Activated T-cell treated with anti-CD3 and anti-CD28 coated beads, Interleukin-2, amount 50 U/mL, for 72 hours (primary cell): ENCODE measurements around the gene SMARCD2. TPM values are rescaled to one million over a fixed set of nuclear protein-coding genes. Genes with fewer than 3 reads are reported as not detected.
A peak's percentile ranks its signal among the peaks of the same experiment; 100 is the strongest.
"Not testable (repeated sequence)": the region's sequence is repeated elsewhere in the genome, so short reads cannot be mapped to it uniquely, and the experiment has no call there.

ENCODE experiments used
- ATAC-seq, 2 donors: fragments of 150-1000 bp; cut with Tn5 transposase; replicated peaks in 1 of 2; 2 replicates each; pipeline ENCODE4 v1.10.0; 2021; ENCODE audit warnings: moderate library complexity in 2 of 2, mild to moderate bottlenecking in 1 of 2
- DNase-seq, 2 donors: peaks; one replicate each; pipeline ENCODE4 v3.0.0; 2021 to 2022; ENCODE audit warnings: mixed read lengths in 1 of 2
- H3K27ac Mint-ChIP-seq: one replicate; pipeline ENCODE4 v1.8.0; 2022; ENCODE audit warnings: mild to moderate bottlenecking, moderate library complexity, mixed read lengths
- H3K27me3 Mint-ChIP-seq: one replicate; pipeline ENCODE4 v1.8.0; 2022; ENCODE audit warnings: low read depth, mixed read lengths
- H3K36me3 Mint-ChIP-seq, 2 donors: one replicate each; pipeline ENCODE4 v1.8.0; 2022; ENCODE audit warnings: mixed read lengths in 2 of 2, mild to moderate bottlenecking in 1 of 2; ENCODE audit not compliant: insufficient read depth in 2 of 2
- H3K4me1 Mint-ChIP-seq: one replicate; pipeline ENCODE4 v1.8.0; 2022; ENCODE audit warnings: low read depth, mixed read lengths
- H3K4me3 Mint-ChIP-seq, 2 donors: one replicate each; pipeline ENCODE4 v1.8.0; 2022; ENCODE audit warnings: mild to moderate bottlenecking in 2 of 2, mixed read lengths in 2 of 2, moderate library complexity in 2 of 2
- H3K9me3 Mint-ChIP-seq, 2 donors: one replicate each; pipeline ENCODE4 v1.8.0; 2022; ENCODE audit warnings: mixed read lengths in 2 of 2
- total RNA-seq, 2 donors: library from RNA; stranded (reverse); gene quantifications; one replicate each; pipeline ENCODE4 v1.2.3, GENCODE V29; 2022

The SMARCD2 gene
- total RNA-seq, 2 donors from 2014 or later = 103 to 121 TPM

GRCh38 chr17:63800783-63801182 is 41.7 kb downstream of the SMARCD2 start:
- Mint-ChIP-seq H3K27me3 (no peaks in the 10 kb centered on the region), H3K4me3 (no peak overlapping the region), H3K4me1 (peaks cover 9% of the 10 kb centered on the region), H3K9me3 (no peaks in the 10 kb centered on the region), H3K36me3 (peaks cover 8 to 39% of the 10 kb centered on the region in 2 donors), H3K27ac (peak overlapping the region; percentile 52)
- DNase-seq (no peak), ATAC-seq (no peak)

GRCh38 chr17:63798572-63799106 is 43.8 kb downstream of the SMARCD2 start:
- no peak for DNase-seq
- H3K4me3 Mint-ChIP-seq = no peak overlapping the region
- H3K36me3 Mint-ChIP-seq = peaks cover 10 to 35% of the 10 kb centered on the region in 2 donors
- H3K4me1 Mint-ChIP-seq = no peaks in the 10 kb centered on the region
- no peaks in the 10 kb centered on the region for H3K27me3 Mint-ChIP-seq
- no peaks in the 10 kb centered on the region for H3K9me3 Mint-ChIP-seq
- no peak for ATAC-seq
- no peak overlapping the region for H3K27ac Mint-ChIP-seq

GRCh38 chr17:63796375-63796774 is 46.1 kb downstream of the SMARCD2 start:
- not testable (repeated sequence) for H3K4me1 Mint-ChIP-seq, H3K4me3 Mint-ChIP-seq, H3K9me3 Mint-ChIP-seq, ATAC-seq, DNase-seq, H3K27ac Mint-ChIP-seq, H3K27me3 Mint-ChIP-seq
- peaks cover 11 to 39% of the 10 kb centered on the region in 2 donors for H3K36me3 Mint-ChIP-seq

GRCh38 chr17:63792055-63792729 is 50.3 kb downstream of the SMARCD2 start:
- H3K9me3 Mint-ChIP-seq = no peaks in the 10 kb centered on the region
- H3K36me3 Mint-ChIP-seq = peaks cover 6 to 31% of the 10 kb centered on the region in 2 donors
- peak overlapping the region; percentile 91 for H3K27ac Mint-ChIP-seq
- no peak overlapping the region for H3K4me3 Mint-ChIP-seq
- DNase-seq (no peak), ATAC-seq (no peak)
- no peaks in the 10 kb centered on the region for H3K27me3 Mint-ChIP-seq
- peaks cover 4% of the 10 kb centered on the region for H3K4me1 Mint-ChIP-seq

GRCh38 chr17:63790057-63790456 is 52.4 kb downstream of the SMARCD2 start:
- Mint-ChIP-seq H3K36me3 (peaks cover 5 to 24% of the 10 kb centered on the region in 2 donors), H3K9me3 (no peaks in the 10 kb centered on the region), H3K4me3 (no peak overlapping the region), H3K4me1 (peaks cover 4% of the 10 kb centered on the region), H3K27ac (peak overlapping the region; percentile 73), H3K27me3 (no peaks in the 10 kb centered on the region)
- ATAC-seq (peak; percentile 49 to 67), DNase-seq (no peak)

- no peak overlapping the region for H3K27ac Mint-ChIP-seq
- no peaks in the 10 kb centered on the region for H3K9me3 Mint-ChIP-seq
- H3K4me3 Mint-ChIP-seq = no peak overlapping the region
- no peak for DNase-seq
- peaks cover 17% of the 10 kb centered on the region for H3K4me1 Mint-ChIP-seq
- H3K36me3 Mint-ChIP-seq = peaks cover 0 to 13% of the 10 kb centered on the region in 2 donors
- no peaks in the 10 kb centered on the region for H3K27me3 Mint-ChIP-seq
- ATAC-seq = no peak
Observed at GRCh38 chr17:63786971-63787711, 55.3 kb downstream of the SMARCD2 start.

GRCh38 chr17:63786117-63786516 is 56.4 kb downstream of the SMARCD2 start:
- DNase-seq (no peak), ATAC-seq (no peak)
- Mint-ChIP-seq H3K9me3 (no peaks in the 10 kb centered on the region), H3K4me1 (peaks cover 24% of the 10 kb centered on the region), H3K4me3 (no peak overlapping the region), H3K36me3 (peaks cover 0 to 13% of the 10 kb centered on the region in 2 donors), H3K27ac (no peak overlapping the region), H3K27me3 (no peaks in the 10 kb centered on the region)

GRCh38 chr17:63785556-63785955 is 56.9 kb downstream of the SMARCD2 start:
- no peak overlapping the region for H3K4me3 Mint-ChIP-seq
- H3K4me1 Mint-ChIP-seq = peaks cover 29% of the 10 kb centered on the region
- peak overlapping the region; percentile 24 for H3K27ac Mint-ChIP-seq
- H3K36me3 Mint-ChIP-seq = peaks cover 0 to 13% of the 10 kb centered on the region in 2 donors
- no peaks in the 10 kb centered on the region for H3K27me3 Mint-ChIP-seq
- DNase-seq (no peak), ATAC-seq (no peak)
- no peaks in the 10 kb centered on the region for H3K9me3 Mint-ChIP-seq

- ATAC-seq (peak in 1 of 2 donors; percentile 59), DNase-seq (no peak)
- H3K9me3 Mint-ChIP-seq = no peaks in the 10 kb centered on the region
- H3K36me3 Mint-ChIP-seq = peaks cover 0 to 16% of the 10 kb centered on the region in 2 donors
- no peaks in the 10 kb centered on the region for H3K27me3 Mint-ChIP-seq
- H3K27ac Mint-ChIP-seq = peak overlapping the region; percentile 18
- H3K4me3 Mint-ChIP-seq = peak overlapping the region; percentile 23 to 42
- peaks cover 43% of the 10 kb centered on the region for H3K4me1 Mint-ChIP-seq
Observed at GRCh38 chr17:63783522-63783921, 59.0 kb downstream of the SMARCD2 start.

Other genes starting within 250 kb of the SMARCD2 start
- 10 to 100 TPM; 32.7 to 35.1 TPM for gene TACO1, start 241.8 kb downstream of the SMARCD2 start, total RNA-seq
- 10 to 100 TPM; 34.9 to 46.8 TPM for gene MAP3K3, start 220.3 kb downstream of the SMARCD2 start, total RNA-seq
- gene LIMD2, start 142.6 kb downstream of the SMARCD2 start, total RNA-seq = 100 to 1,000 TPM; 227 to 324 TPM
- 10 to 100 TPM; 71.7 to 77.7 TPM for gene STRADA, start 100.9 kb downstream of the SMARCD2 start, total RNA-seq
- 10 to 100 TPM; 59.5 to 60.3 TPM for gene CCDC47, start 69.1 kb downstream of the SMARCD2 start, total RNA-seq
- 100 to 1,000 TPM; 112 to 114 TPM for gene DDX42, start 68.5 kb downstream of the SMARCD2 start, total RNA-seq
- 100 to 1,000 TPM; 144 to 161 TPM for gene PSMC5, start 15.3 kb downstream of the SMARCD2 start, total RNA-seq
- 10 to 100 TPM; 36.0 to 42.3 TPM for gene FTSJ3, start 15.0 kb downstream of the SMARCD2 start, total RNA-seq
- not detected for gene CSH2, start 31.0 kb upstream of the SMARCD2 start, total RNA-seq
- gene GH2, start 39.3 kb upstream of the SMARCD2 start, total RNA-seq = not detected
- gene CSH1, start 53.9 kb upstream of the SMARCD2 start, total RNA-seq = not detected
- gene CSHL1, start 68.6 kb upstream of the SMARCD2 start, total RNA-seq = not detected
- not detected for gene GH1, start 76.2 kb upstream of the SMARCD2 start, total RNA-seq
- gene CD79B, start 89.6 kb upstream of the SMARCD2 start, total RNA-seq = 10 to 100 TPM; 24.8 to 31.0 TPM
- 1 to 10 TPM in 1 of 2 donors, under 1 TPM in 1; 0.93 to 1.0 TPM for gene SCN4A, start 130.2 kb upstream of the SMARCD2 start, total RNA-seq
- 1 to 10 TPM in 1 of 2 donors, under 1 TPM in 1; 0.96 to 1.1 TPM for gene PRR29, start 155.7 kb upstream of the SMARCD2 start, total RNA-seq
- 10 to 100 TPM; 49.9 to 55.7 TPM for gene ICAM2, start 177.9 kb upstream of the SMARCD2 start, total RNA-seq